ENCODE data around the gene ADAM10. TPM values are rescaled to one million over a fixed set of nuclear protein-coding genes. Genes with fewer than 3 reads are reported as not detected.

Gene ADAM10
- total RNA-seq, 1 donor from 2014 or later, result 140 TPM

DNA sequence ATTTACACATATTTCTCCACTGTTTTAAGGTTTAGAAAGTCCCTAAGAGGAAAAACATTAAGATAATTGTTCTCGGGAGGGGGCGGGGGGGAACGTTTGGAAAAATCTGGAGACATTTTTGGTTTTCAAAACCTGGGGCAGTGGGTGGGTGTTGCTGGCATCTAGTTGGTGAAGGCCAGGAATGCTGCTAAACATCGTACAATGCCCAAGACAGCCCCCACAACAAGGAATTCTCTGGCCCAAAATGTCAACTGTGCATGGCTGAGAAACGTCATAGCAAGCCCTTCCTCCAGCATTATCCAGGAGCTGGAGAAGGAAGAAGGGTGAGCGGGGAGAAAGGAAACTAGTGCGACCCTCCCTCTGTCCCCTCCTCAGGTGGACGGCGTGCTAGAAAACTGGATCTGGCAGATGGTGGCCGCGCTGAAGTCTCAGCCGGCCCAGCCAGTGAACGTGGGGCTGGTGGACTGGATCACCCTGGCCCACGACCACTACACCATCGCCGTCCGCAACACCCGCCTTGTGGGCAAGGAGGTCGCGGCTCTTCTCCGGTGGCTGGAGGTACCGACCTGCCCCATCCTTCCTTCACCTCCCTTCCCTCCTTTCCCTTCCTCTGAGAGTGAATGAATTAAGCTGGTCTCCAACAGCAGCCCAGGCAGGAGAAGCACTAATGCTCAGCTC lies 208.0 kb downstream of the ADAM10 start:
- Mint-ChIP-seq H3K27me3 (ENCODE audit: unreplicated experiment) (peaks cover 4% of the 10 kb centered on the region), H3K27ac (ENCODE audit: unreplicated experiment) (no peak overlapping the region), H3K9me3 (ENCODE audit: unreplicated experiment) (peaks cover 3% of the 10 kb centered on the region), H3K36me3 (ENCODE audit: unreplicated experiment) (peaks cover 7% of the 10 kb centered on the region), H3K4me1 (ENCODE audit: low read depth, unreplicated experiment) (peaks cover 16% of the 10 kb centered on the region), H3K4me3 (ENCODE audit: unreplicated experiment) (no peak overlapping the region)
- no peak for TF ChIP-seq CTCF (IDR thresholded peaks at IDR 0.05; ENCODE audit: partially characterized antibody, unreplicated experiment)
- no peak for DNase-seq

- H3K4me1 Mint-ChIP-seq (ENCODE audit: low read depth, unreplicated experiment), result peaks cover 14% of the 10 kb centered on the region
- peaks cover 2% of the 10 kb centered on the region for H3K27me3 Mint-ChIP-seq (ENCODE audit: unreplicated experiment)
- H3K4me3 Mint-ChIP-seq (ENCODE audit: unreplicated experiment), result no peak overlapping the region
- TF ChIP-seq CTCF (IDR thresholded peaks at IDR 0.05; ENCODE audit: partially characterized antibody, unreplicated experiment), result no peak
- H3K9me3 Mint-ChIP-seq (ENCODE audit: unreplicated experiment), result peaks cover 3% of the 10 kb centered on the region
- H3K27ac Mint-ChIP-seq (ENCODE audit: unreplicated experiment), result no peak overlapping the region
- peaks cover 7% of the 10 kb centered on the region for H3K36me3 Mint-ChIP-seq (ENCODE audit: unreplicated experiment)
- no peak for DNase-seq
These were observed 210.0 kb downstream of the ADAM10 start for GRCh38 chr15:58539548-58539947.

GRCh38 chr15:58538901-58539300 lies 210.6 kb downstream of the ADAM10 start:
- Mint-ChIP-seq H3K27me3 (ENCODE audit: unreplicated experiment) (peaks cover 2% of the 10 kb centered on the region), H3K36me3 (ENCODE audit: unreplicated experiment) (peaks cover 7% of the 10 kb centered on the region), H3K27ac (ENCODE audit: unreplicated experiment) (no peak overlapping the region), H3K9me3 (ENCODE audit: unreplicated experiment) (peaks cover 3% of the 10 kb centered on the region), H3K4me1 (ENCODE audit: low read depth, unreplicated experiment) (peaks cover 14% of the 10 kb centered on the region), H3K4me3 (ENCODE audit: unreplicated experiment) (no peak overlapping the region)
- DNase-seq, result no peak
- no peak for TF ChIP-seq CTCF (IDR thresholded peaks at IDR 0.05; ENCODE audit: partially characterized antibody, unreplicated experiment)

Other genes with a start within 250 kb of the ADAM10 start
- 34.3 TPM for gene MINDY2, start 21.6 kb upstream of the ADAM10 start, total RNA-seq (ENCODE audit: unreplicated experiment)
- gene SLTM, start 184.0 kb upstream of the ADAM10 start, total RNA-seq (ENCODE audit: unreplicated experiment), result 76.7 TPM
- gene RNF111, start 238.0 kb upstream of the ADAM10 start, total RNA-seq (ENCODE audit: unreplicated experiment), result 57.4 TPM